Smooth muscle cell (in vitro differentiated cells): ENCODE results near the gene FAM222A. TPM values are rescaled to one million over a fixed set of nuclear protein-coding genes. Genes with fewer than 3 reads are reported as not detected.

ENCODE experiments used
- DNase-seq: peaks from one replicate; lab custom pipeline; 2025; ENCODE audit not compliant: unreplicated experiment; lab: John Stamatoyannopoulos, UW
- H2AFZ ChIP-seq: fragments of 200-600 bp; sonication (generic); 2 replicates; pipeline ENCODE4 v1.6.0; 2016; ENCODE audit warnings: antibody characterized with exemption, low read depth, mild to moderate bottlenecking
- H3F3A ChIP-seq: fragments of 200-600 bp; sonication (generic); 2 replicates; pipeline ENCODE4 v1.6.0; 2017; ENCODE audit warnings: antibody characterized with exemption, low read depth
- H3K27ac ChIP-seq: fragments of 200-600 bp; sonication (generic); 2 replicates; pipeline ENCODE4 v1.5.1; 2016; ENCODE audit warnings: low read depth, mild to moderate bottlenecking
- H3K27me3 ChIP-seq: fragments of 200-600 bp; sonication (generic); 2 replicates; pipeline ENCODE4 v1.6.1; 2016; ENCODE audit warnings: low read depth, mild to moderate bottlenecking
- H3K36me3 ChIP-seq: fragments of 200-600 bp; sonication (generic); 2 replicates; pipeline ENCODE4 v1.5.1; 2016; ENCODE audit warnings: low read depth
- H3K4me1 ChIP-seq: fragments of 200-600 bp; sonication (generic); 2 replicates; pipeline ENCODE4 v1.5.1; 2016; ENCODE audit warnings: low read depth
- H3K4me2 ChIP-seq: fragments of 200-600 bp; sonication (generic); 2 replicates; pipeline ENCODE4 v1.6.0; 2016; ENCODE audit warnings: mild to moderate bottlenecking
- H3K4me3 ChIP-seq: fragments of 200-600 bp; sonication (generic); 2 replicates; pipeline ENCODE4 v1.5.1; 2016; ENCODE audit warnings: mild to moderate bottlenecking
- H3K79me2 ChIP-seq: fragments of 200-600 bp; sonication (generic); 2 replicates; pipeline ENCODE4 v1.6.0; 2016; ENCODE audit warnings: low read depth, mild to moderate bottlenecking
- H3K9ac ChIP-seq: fragments of 200-600 bp; sonication (generic); 2 replicates; pipeline ENCODE4 v1.6.0; 2016; ENCODE audit warnings: low read depth
- H3K9me3 ChIP-seq: fragments of 200-600 bp; sonication (generic); replicated peaks from 2 replicates; pipeline ENCODE4 v1.5.1; 2016; ENCODE audit warnings: low read depth
- H4K20me1 ChIP-seq: fragments of 200-600 bp; sonication (generic); 2 replicates; pipeline ENCODE4 v1.6.0; 2016; ENCODE audit warnings: low read depth
- WGBS: methylation state at CpG from one replicate; pipeline ENCODE4 v1.1.7; 2016; ENCODE audit warnings: low lambda C conversion rate; 5-methylcytosine and 5-hydroxymethylcytosine counted together
- polyA plus RNA-seq: library from polyadenylated mRNA; unstranded; fragments of >200 nt; fragmentation: Nextera tagmentation; extraction: Ambion mirVana; gene quantifications from 2 replicates; pipeline ENCODE4 v1.2.1, GENCODE V29; 2016
- total RNA-seq: library from RNA; depleted of rRNA; stranded (reverse); fragments of >200 nt; gene quantifications from 2 replicates; pipeline ENCODE4 v1.2.3, GENCODE V29; 2014
- TF ChIP-seq, protein P1 (sequence below): fragments of 200-600 bp; sonication (generic); IDR thresholded peaks from 2 replicates; pipeline ENCODE4 v1.5.1; 2017; ENCODE audit warnings: borderline replicate concordance, mild to moderate bottlenecking, antibody characterized with exemption; ENCODE audit not compliant: insufficient read depth, poor library complexity, severe bottlenecking

Gene FAM222A
- total and polyA plus RNA-seq, 2 experiments from 2014 or later = 0.85 to 1.7 TPM

DNA sequence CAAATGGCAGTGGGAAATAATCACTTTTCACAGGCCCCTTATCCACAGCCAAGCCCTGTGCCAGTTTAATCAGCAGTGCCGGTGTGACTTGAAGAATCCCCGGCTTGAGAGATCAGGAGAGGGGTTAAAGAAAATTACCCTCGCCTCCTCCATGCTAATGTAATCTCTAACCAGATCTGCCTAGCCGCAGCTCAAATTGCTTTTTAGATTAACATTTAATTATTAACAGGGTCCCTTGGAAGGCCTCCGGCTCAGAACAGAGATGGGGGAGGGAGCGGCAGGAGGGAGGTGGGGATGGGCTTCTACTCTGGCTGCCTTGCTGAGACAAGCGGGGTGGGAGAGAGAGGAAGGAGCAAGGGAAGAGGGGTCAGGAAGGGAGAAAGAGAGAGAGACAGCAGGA is 24.0 kb downstream of the FAM222A start:
- Histone ChIP-seq H3K4me3 (no peak overlapping the region), H2AFZ (no peak overlapping the region), H3K4me2 (no peak overlapping the region), H3K27ac (no peak overlapping the region), H3F3A (no peaks in the 10 kb centered on the region), H3K79me2 (no peaks in the 10 kb centered on the region), H3K36me3 (no peaks in the 10 kb centered on the region), H3K9ac (no peak overlapping the region), H3K27me3 (peaks cover 5% of the 10 kb centered on the region), H3K4me1 (peaks cover 15% of the 10 kb centered on the region), H3K9me3 (no peaks in the 10 kb centered on the region), H4K20me1 (peaks cover 35% of the 10 kb centered on the region)
- TF ChIP-seq, protein P1, sequence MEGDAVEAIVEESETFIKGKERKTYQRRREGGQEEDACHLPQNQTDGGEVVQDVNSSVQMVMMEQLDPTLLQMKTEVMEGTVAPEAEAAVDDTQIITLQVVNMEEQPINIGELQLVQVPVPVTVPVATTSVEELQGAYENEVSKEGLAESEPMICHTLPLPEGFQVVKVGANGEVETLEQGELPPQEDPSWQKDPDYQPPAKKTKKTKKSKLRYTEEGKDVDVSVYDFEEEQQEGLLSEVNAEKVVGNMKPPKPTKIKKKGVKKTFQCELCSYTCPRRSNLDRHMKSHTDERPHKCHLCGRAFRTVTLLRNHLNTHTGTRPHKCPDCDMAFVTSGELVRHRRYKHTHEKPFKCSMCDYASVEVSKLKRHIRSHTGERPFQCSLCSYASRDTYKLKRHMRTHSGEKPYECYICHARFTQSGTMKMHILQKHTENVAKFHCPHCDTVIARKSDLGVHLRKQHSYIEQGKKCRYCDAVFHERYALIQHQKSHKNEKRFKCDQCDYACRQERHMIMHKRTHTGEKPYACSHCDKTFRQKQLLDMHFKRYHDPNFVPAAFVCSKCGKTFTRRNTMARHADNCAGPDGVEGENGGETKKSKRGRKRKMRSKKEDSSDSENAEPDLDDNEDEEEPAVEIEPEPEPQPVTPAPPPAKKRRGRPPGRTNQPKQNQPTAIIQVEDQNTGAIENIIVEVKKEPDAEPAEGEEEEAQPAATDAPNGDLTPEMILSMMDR = no peak
- DNase-seq = no peak
- WGBS = 63% methylated on average over 7 of the region's 7 CpGs

DNA sequence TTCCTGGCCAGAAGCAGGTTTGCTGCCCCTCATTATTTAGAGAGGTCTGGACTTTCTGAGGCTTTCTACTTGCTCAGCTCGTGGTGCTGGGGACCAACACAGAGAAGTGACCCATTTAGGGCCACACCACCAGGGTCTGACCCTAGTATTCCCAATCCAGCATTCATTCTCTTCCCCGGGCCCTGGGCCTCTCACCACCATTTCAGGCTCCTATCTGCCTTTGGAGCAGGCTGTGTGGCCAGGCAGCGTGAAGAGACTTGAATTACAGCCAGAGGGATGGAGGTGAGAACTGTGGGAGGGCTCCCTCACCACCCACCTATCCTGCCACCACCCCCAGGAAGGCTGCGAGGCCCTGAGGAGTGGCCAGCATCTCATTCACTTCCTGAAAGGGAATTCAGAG is 24.6 kb downstream of the FAM222A start:
- Histone ChIP-seq H3K27ac (no peak overlapping the region), H3K4me2 (no peak overlapping the region), H3K79me2 (no peaks in the 10 kb centered on the region), H3K36me3 (no peaks in the 10 kb centered on the region), H3K27me3 (peaks cover 5% of the 10 kb centered on the region), H3F3A (no peaks in the 10 kb centered on the region), H4K20me1 (peaks cover 35% of the 10 kb centered on the region), H3K4me1 (peaks cover 15% of the 10 kb centered on the region), H2AFZ (no peak overlapping the region), H3K9me3 (no peaks in the 10 kb centered on the region), H3K4me3 (no peak overlapping the region), H3K9ac (no peak overlapping the region)
- TF ChIP-seq, protein P1 = no peak
- WGBS = 85% methylated on average over 4 of the region's 4 CpGs
- DNase-seq = no peak

DNA sequence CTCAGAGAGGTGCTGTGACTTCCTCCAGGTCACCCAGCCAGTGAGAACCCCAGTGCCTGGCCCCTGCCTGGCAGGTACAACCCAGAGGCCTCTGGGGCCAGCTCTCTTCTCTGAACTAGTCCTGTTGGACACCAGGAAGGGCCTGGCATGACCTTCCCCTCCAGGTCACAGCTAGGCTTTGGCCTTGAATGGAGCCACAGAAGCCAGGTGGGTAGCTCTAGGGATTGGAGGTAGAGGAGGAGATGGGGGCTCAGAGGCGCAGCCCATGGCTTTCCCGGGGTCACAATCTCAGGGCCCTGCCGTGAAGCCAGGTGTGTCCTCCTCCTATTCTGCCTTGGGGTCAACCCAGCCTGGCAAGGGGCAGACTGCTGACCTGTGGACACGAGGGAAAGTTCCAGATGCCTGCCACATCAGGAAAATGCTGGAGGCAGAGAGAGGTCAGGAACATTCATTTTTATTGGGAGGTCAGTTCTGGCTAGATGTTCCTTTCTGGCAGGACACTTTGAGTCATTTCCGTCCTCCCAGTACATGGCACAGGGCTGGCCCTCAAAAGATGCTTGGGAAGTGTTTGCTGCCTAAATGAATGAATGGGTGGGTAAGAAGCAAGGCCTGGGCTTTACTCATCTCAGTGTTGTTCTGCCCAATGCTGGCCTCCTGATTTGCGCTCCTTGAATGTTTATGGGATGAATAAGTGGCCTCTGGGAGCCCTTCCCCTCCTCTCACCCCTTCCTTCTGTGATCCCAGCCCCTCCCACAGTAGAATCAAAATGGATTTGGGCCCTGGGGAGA is 25.4 kb downstream of the FAM222A start:
- Histone ChIP-seq H3F3A (no peaks in the 10 kb centered on the region), H2AFZ (no peak overlapping the region), H3K79me2 (no peaks in the 10 kb centered on the region), H3K9ac (no peak overlapping the region), H3K27ac (no peak overlapping the region), H3K27me3 (peaks cover 5% of the 10 kb centered on the region), H3K4me2 (no peak overlapping the region), H4K20me1 (peaks cover 35% of the 10 kb centered on the region), H3K36me3 (no peaks in the 10 kb centered on the region), H3K4me3 (no peak overlapping the region), H3K4me1 (peaks cover 15% of the 10 kb centered on the region), H3K9me3 (no peaks in the 10 kb centered on the region)
- WGBS = 91% methylated on average over 6 of the region's 6 CpGs
- DNase-seq = no peak
- TF ChIP-seq, protein P1 = no peak
